Right lobe of liver (tissue), 6 donors: Measurements from ENCODE around the gene PNLIPRP2. TPM values are rescaled to one million over a fixed set of nuclear protein-coding genes. Genes with fewer than 3 reads are reported as not detected.

Experiments
- ATAC-seq, 4 donors: fragments of 200-7000 bp; cut with Tn5 transposase; one replicate each; pipeline ENCODE4 v1.9.1; 2020; ENCODE audit warnings: mild to moderate bottlenecking in 4 of 4, moderate library complexity in 4 of 4
- DNase-seq, 3 donors: peaks; one replicate each; pipeline ENCODE4 v3.0.0-alpha.2; 2020
- H3K27ac ChIP-seq, 3 donors: fragments of 200-600 bp; one replicate each; pipeline ENCODE4 v1.8.0; 2022
- H3K27me3 ChIP-seq, 2 donors: fragments of 200-600 bp; one replicate each; pipeline ENCODE4 v1.8.0; 2022
- H3K36me3 ChIP-seq, 4 donors: fragments of 200-600 bp; sonication (generic) in 1 of 4; one replicate each; pipeline versions ENCODE4 v1.5.1 to v1.8.0; 2017 to 2022; ENCODE audit warnings: control low read depth in 1 of 4
- H3K4me1 ChIP-seq, 4 donors: fragments of 200-600 bp; sonication (generic) in 1 of 4; one replicate each; pipeline versions ENCODE4 v1.5.1 to v1.8.0; 2017 to 2022; ENCODE audit warnings: control low read depth in 1 of 4
- H3K4me3 ChIP-seq, 3 donors: fragments of 200-600 bp; one replicate each; pipeline ENCODE4 v1.8.0; 2022
- H3K9me3 ChIP-seq, 4 donors: fragments of 200-600 bp; sonication (generic) in 1 of 4; one replicate each; pipeline versions ENCODE4 v1.5.1 to v1.8.0; 2017 to 2022; ENCODE audit warnings: control low read depth in 1 of 4
- CTCF ChIP-seq, 4 donors: fragments of 200-600 bp in 3 of 4; fragments of 450-650 bp in 1 of 4; IDR thresholded peaks; one replicate each; pipeline versions ENCODE4 v1.5.1 to v1.8.0; 2016 to 2022; ENCODE audit warnings: antibody characterized with exemption in 4 of 4, mild to moderate bottlenecking in 2 of 4
- POLR2A ChIP-seq: fragments of 450-650 bp; IDR thresholded peaks from one replicate; pipeline ENCODE4 v1.6.1; 2017; ENCODE audit warnings: antibody characterized with exemption, mild to moderate bottlenecking
- WGBS: methylation state at CpG from one replicate; pipeline ENCODE4 v1.1.6; 2018; ENCODE audit warnings: low coverage, low lambda C conversion rate; ENCODE audit not compliant: insufficient coverage; ENCODE audit errors: missing lambda C conversion rate; 5-methylcytosine and 5-hydroxymethylcytosine counted together
- intact Hi-C, 2 donors: fragments of 100-400 bp; cut with DNase I; formaldehyde crosslinking; loops; one replicate each; pipeline versions ENCODE4 v1.11.2 to v1.14.1; 2022
- total RNA-seq, 6 experiments: library from RNA; depleted of rRNA in 2 of 6; stranded (reverse); fragments of >200 nt in 2 of 6; fragmentation: NEBNext Ultra II Directional in 3 of 6; extraction: Animal tissue kit (Norgen Biotek cat#: 25700) in 3 of 6; gene quantifications; one replicate each; pipeline versions ENCODE4 v1.1.0 to v1.2.4, GENCODE V29; 2016 to 2023
- donor health status: DM: no; HTN: yes; CAD: no.
- donor health status: DM: no; HTN: no; CAD: no.
- donor health status: DM: no; HTN: no; CAD: no.
- donor health status: DM: no; HTN: yes; CAD: no.
- donor health status: DM: no; HTN: yes; CAD: no.

The PNLIPRP2 gene
- total RNA-seq, 6 experiments from 2014 or later: not detected

GRCh38 chr10:116683821-116684220 is 63.1 kb downstream of the PNLIPRP2 start:
- intact Hi-C loops: loop anchor here (5.0 to 10.0 kb wide), 2 partner anchors 103 to 491 kb away; no protein-coding TSS in a partner anchor
- TF ChIP-seq POLR2A (no peak), CTCF (IDR thresholded peaks at IDR 0.05) (no peak)
- DNase-seq: no peak
- H3K36me3 ChIP-seq: no peaks in the 10 kb centered on the region
- no peak for ATAC-seq
- no peaks in the 10 kb centered on the region for H3K9me3 ChIP-seq
- no peak overlapping the region for H3K4me3 ChIP-seq
- H3K27me3 ChIP-seq: no peaks in the 10 kb centered on the region
- no peaks in the 10 kb centered on the region for H3K4me1 ChIP-seq
- 66% methylated on average over 4 of the region's 11 CpGs for WGBS
- H3K27ac ChIP-seq: no peak overlapping the region

- ATAC-seq (no peak), DNase-seq (no peak)
- Histone ChIP-seq H3K4me3 (no peak overlapping the region), H3K9me3 (no peaks in the 10 kb centered on the region), H3K36me3 (no peaks in the 10 kb centered on the region), H3K27ac (no peak overlapping the region), H3K27me3 (no peaks in the 10 kb centered on the region), H3K4me1 (no peaks in the 10 kb centered on the region)
- intact Hi-C loops: loop anchor here (5.0 to 10.0 kb wide), 2 partner anchors 103 to 490 kb away; no protein-coding TSS in a partner anchor
- no CpG with 5 or more reads among the region's 5 CpGs for WGBS
- no peak for TF ChIP-seq POLR2A
Observed at GRCh38 chr10:116684781-116685180, 64.0 kb downstream of the PNLIPRP2 start.

GRCh38 chr10:116685807-116686206 is 65.1 kb downstream of the PNLIPRP2 start:
- H3K4me3 ChIP-seq: no peak overlapping the region
- DNase-seq (no peak), ATAC-seq (no peak)
- H3K9me3 ChIP-seq: no peaks in the 10 kb centered on the region
- no peak for TF ChIP-seq CTCF (IDR thresholded peaks at IDR 0.05)
- TF ChIP-seq POLR2A: no peak
- 93% methylated on average over 3 of the region's 6 CpGs for WGBS
- no peaks in the 10 kb centered on the region for H3K27me3 ChIP-seq
- intact Hi-C loops: loop anchor here (10.0 kb wide), 1 partner anchor 489 kb away; no protein-coding TSS in a partner anchor
- H3K4me1 ChIP-seq: no peaks in the 10 kb centered on the region
- H3K27ac ChIP-seq: no peak overlapping the region
- no peaks in the 10 kb centered on the region for H3K36me3 ChIP-seq

DNA sequence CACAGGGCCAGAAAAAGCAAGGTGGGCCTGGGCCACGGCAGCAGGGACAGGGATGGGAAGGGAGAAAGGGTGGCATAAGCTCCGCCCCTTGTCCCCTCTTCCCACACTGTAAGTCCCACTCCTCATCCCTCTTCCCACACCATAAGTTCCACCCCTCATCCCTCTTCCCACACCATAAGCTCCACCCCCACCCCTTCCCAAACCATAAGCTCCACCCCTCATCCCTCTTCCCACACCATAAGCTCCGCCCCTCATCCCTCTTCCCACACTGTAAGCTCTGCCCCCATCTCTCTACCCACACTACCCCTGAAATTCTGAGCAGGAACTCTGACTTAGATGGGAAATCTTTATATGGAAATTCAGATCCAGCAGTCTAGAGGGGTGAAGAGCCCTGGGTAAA is 65.9 kb downstream of the PNLIPRP2 start:
- TF ChIP-seq POLR2A (no peak), CTCF (IDR thresholded peaks at IDR 0.05) (no peak)
- Histone ChIP-seq H3K9me3 (no peaks in the 10 kb centered on the region), H3K27ac (no peak overlapping the region), H3K36me3 (no peaks in the 10 kb centered on the region), H3K27me3 (no peaks in the 10 kb centered on the region), H3K4me1 (no peaks in the 10 kb centered on the region), H3K4me3 (no peak overlapping the region)
- ATAC-seq (no peak), DNase-seq (no peak)
- intact Hi-C loops: loop anchor here (10.0 kb wide), 1 partner anchor 488 kb away; no protein-coding TSS in a partner anchor
- whole genome bisulfite sequencing: 78% methylated on average over 2 of the region's 3 CpGs

GRCh38 chr10:116687633-116688032 is 66.9 kb downstream of the PNLIPRP2 start:
- intact Hi-C loops: loop anchor here (10.0 kb wide), 1 partner anchor 487 kb away; no protein-coding TSS in a partner anchor
- no peak for TF ChIP-seq POLR2A
- TF ChIP-seq CTCF (IDR thresholded peaks at IDR 0.05): no peak
- H3K27ac ChIP-seq: no peak overlapping the region
- H3K27me3 ChIP-seq: no peaks in the 10 kb centered on the region
- WGBS: 51% methylated on average over 5 of the region's 6 CpGs
- no peak overlapping the region for H3K4me3 ChIP-seq
- H3K9me3 ChIP-seq: no peaks in the 10 kb centered on the region
- ATAC-seq (no peak), DNase-seq (no peak)
- H3K4me1 ChIP-seq: no peaks in the 10 kb centered on the region
- H3K36me3 ChIP-seq: no peaks in the 10 kb centered on the region
